NCI-H748 (cell line): ENCODE results near the gene POLN.

Experiments used
- DNase-seq: peaks from one replicate; lab custom pipeline; 2025; ENCODE audit not compliant: unreplicated experiment; lab: John Stamatoyannopoulos, UW

The POLN gene

GRCh38 chr4:2072971-2073807 is 168.7 kb downstream of the POLN start:
- DNase-seq: no peak

GRCh38 chr4:2071912-2072867 is 169.7 kb downstream of the POLN start:
- DNase-seq: no peak

GRCh38 chr4:2071252-2071911 is 170.5 kb downstream of the POLN start:
- no peak for DNase-seq

- no peak for DNase-seq
Observed at GRCh38 chr4:2070421-2071251, 171.3 kb downstream of the POLN start.

GRCh38 chr4:2069986-2070385 is 171.9 kb downstream of the POLN start:
- no peak for DNase-seq

GRCh38 chr4:2069161-2069971 is 172.6 kb downstream of the POLN start:
- no peak for DNase-seq

- DNase-seq: no peak
Observed at GRCh38 chr4:2068566-2068965, 173.4 kb downstream of the POLN start.

GRCh38 chr4:2068198-2068470 is 173.8 kb downstream of the POLN start:
- no peak for DNase-seq

GRCh38 chr4:2067446-2068197 is 174.3 kb downstream of the POLN start:
- DNase-seq: no peak

GRCh38 chr4:2066571-2067445 is 175.1 kb downstream of the POLN start:
- DNase-seq: no peak

- DNase-seq: no peak
Observed at GRCh38 chr4:2066011-2066551, 175.8 kb downstream of the POLN start.

- DNase-seq: no peak
Observed at GRCh38 chr4:2065106-2065930, 176.6 kb downstream of the POLN start.

- no peak for DNase-seq
Observed at GRCh38 chr4:2064276-2064991, 177.5 kb downstream of the POLN start.

- no peak for DNase-seq
Observed at GRCh38 chr4:2063557-2064275, 178.2 kb downstream of the POLN start.

GRCh38 chr4:2062808-2063524 is 179.0 kb downstream of the POLN start:
- no peak for DNase-seq
